HEK293 (cell line): ENCODE results near the gene ATXN2.
"Not testable (repeated sequence)": the region's sequence is repeated elsewhere in the genome, so short reads cannot be mapped to it uniquely, and the experiment has no call there.

Source experiments
- CTCF ChIA-PET: fragments of 350-600 bp; formaldehyde crosslinking; extraction: SDS; loops from one replicate; lab custom pipeline; 2021; ENCODE audit warnings: antibody characterized with exemption; lab: Yijun Ruan, JAX
- POLR2A ChIA-PET: fragments of 300-600 bp; formaldehyde crosslinking; extraction: SDS; loops from one replicate; lab custom pipeline; 2020; ENCODE audit warnings: antibody characterized with exemption, inconsistent platforms; lab: Yijun Ruan, JAX
- H3K27ac ChIP-seq: fragments of 200-500 bp; sonication (Bioruptor generic); 2 replicates; pipeline ENCODE4 v1.5.1; 2014; ENCODE audit warnings: low read depth, low read length, control low read depth, inconsistent platforms; ENCODE audit errors: extremely low read depth
- H3K36me3 ChIP-seq, 2 experiments: fragments of 200-500 bp in 1 of 2; sonication (Bioruptor generic) in 1 of 2; 1 replicate in 1 of 2; 2 replicates in 1 of 2; pipeline ENCODE4 v1.5.1; 2014 to 2017; ENCODE audit warnings: inconsistent platforms in 2 of 2, low read length in 2 of 2; ENCODE audit not compliant: control insufficient read depth in 2 of 2, insufficient read depth in 1 of 2
- H3K4me1 ChIP-seq: fragments of 200-500 bp; sonication (Bioruptor generic); 2 replicates; pipeline ENCODE4 v1.5.1; 2014; ENCODE audit warnings: mild to moderate bottlenecking, low read length, inconsistent platforms; ENCODE audit not compliant: control insufficient read depth, insufficient read depth
- H3K4me3 ChIP-seq: 2 replicates; pipeline ENCODE4 v1.5.1; 2011; ENCODE audit warnings: low read depth, mild to moderate bottlenecking, control low read depth, low read length, moderate library complexity
- H3K9me3 ChIP-seq: fragments of 200-500 bp; sonication (Bioruptor generic); 2 replicates; pipeline ENCODE4 v1.5.1; 2014; ENCODE audit warnings: low read depth, low read length, inconsistent platforms; ENCODE audit not compliant: control insufficient read depth, insufficient read depth
- HOXC10 ChIP-seq: sonication (generic); formaldehyde crosslinking; IDR thresholded peaks from 2 replicates; pipeline ENCODE4 v1.8.1; 2023; ENCODE audit warnings: mild to moderate bottlenecking, missing genetic modification reagents
- MZF1 ChIP-seq: fragments of 450-650 bp; formaldehyde crosslinking; IDR thresholded peaks from 2 replicates; pipeline ENCODE4 v1.5.1; 2017; ENCODE audit warnings: missing biosample characterization, missing genetic modification characterization, borderline replicate concordance
- PATZ1 ChIP-seq: fragments of 450-650 bp; formaldehyde crosslinking; IDR thresholded peaks from 2 replicates; pipeline ENCODE4 v1.5.1; 2016; ENCODE audit warnings: missing biosample characterization, missing genetic modification characterization
- REST ChIP-seq: fragments of 450-650 bp; formaldehyde crosslinking; IDR thresholded peaks from 2 replicates; pipeline ENCODE4 v1.5.1; 2016; ENCODE audit warnings: missing biosample characterization, missing genetic modification characterization
- SETDB1 ChIP-seq: IDR thresholded peaks from one replicate; pipeline ENCODE4 v1.6.1; 2017; ENCODE audit warnings: mild to moderate bottlenecking, low read length, moderate library complexity, mixed read lengths; ENCODE audit not compliant: insufficient read length
- SP3 ChIP-seq: fragments of 450-650 bp; formaldehyde crosslinking; IDR thresholded peaks from 2 replicates; pipeline ENCODE4 v1.5.1; 2016; ENCODE audit warnings: missing biosample characterization, missing genetic modification characterization
- ZEB2 ChIP-seq: fragments of 450-650 bp; formaldehyde crosslinking; IDR thresholded peaks from 2 replicates; pipeline ENCODE4 v1.5.1; 2016; ENCODE audit warnings: missing biosample characterization, missing genetic modification characterization
- ZFHX2 ChIP-seq: fragments of 450-650 bp; formaldehyde crosslinking; conservative IDR thresholded peaks from 2 replicates; pipeline ENCODE4 v1.5.1; 2016; ENCODE audit warnings: missing biosample characterization, missing genetic modification characterization
- ZNF132 ChIP-seq: fragments of 450-650 bp; formaldehyde crosslinking; IDR thresholded peaks from 2 replicates; pipeline ENCODE4 v1.5.1; 2017; ENCODE audit warnings: missing biosample characterization, missing genetic modification characterization, borderline replicate concordance
- ZNF148 ChIP-seq: fragments of 450-650 bp; formaldehyde crosslinking; IDR thresholded peaks from 2 replicates; pipeline ENCODE4 v1.5.0; 2017; ENCODE audit warnings: missing biosample characterization, missing genetic modification characterization, borderline replicate concordance
- ZNF157 ChIP-seq: fragments of 450-650 bp; formaldehyde crosslinking; IDR thresholded peaks from 2 replicates; pipeline ENCODE4 v1.5.1; 2016; ENCODE audit warnings: missing biosample characterization, missing genetic modification characterization
- ZNF24 ChIP-seq: fragments of 450-650 bp; formaldehyde crosslinking; IDR thresholded peaks from 2 replicates; pipeline ENCODE4 v1.5.1; 2016; ENCODE audit warnings: missing biosample characterization, missing genetic modification characterization
- ZNF350 ChIP-seq: fragments of 450-650 bp; formaldehyde crosslinking; IDR thresholded peaks from 2 replicates; pipeline ENCODE4 v1.5.0; 2017; ENCODE audit warnings: missing biosample characterization, mild to moderate bottlenecking, missing genetic modification characterization
- ZNF426 ChIP-seq: fragments of 450-650 bp; formaldehyde crosslinking; IDR thresholded peaks from 2 replicates; pipeline ENCODE4 v1.5.1; 2017; ENCODE audit warnings: missing biosample characterization, missing genetic modification characterization, mild to moderate bottlenecking, inconsistent platforms, moderate library complexity
- ZNF629 ChIP-seq: fragments of 450-650 bp; formaldehyde crosslinking; IDR thresholded peaks from 2 replicates; pipeline ENCODE4 v1.5.1; 2017; ENCODE audit warnings: missing biosample characterization, missing genetic modification characterization
- ZNF660 ChIP-seq: fragments of 450-650 bp; IDR thresholded peaks from 2 replicates; pipeline ENCODE4 v1.5.1; 2018; ENCODE audit warnings: missing biosample characterization, mild to moderate bottlenecking, missing genetic modification characterization
- ZNF777 ChIP-seq: fragments of 450-650 bp; formaldehyde crosslinking; IDR thresholded peaks from 2 replicates; pipeline ENCODE4 v1.5.1; 2017; ENCODE audit warnings: missing biosample characterization, missing genetic modification characterization, borderline replicate concordance
- ZNF843 ChIP-seq: fragments of 450-650 bp; formaldehyde crosslinking; IDR thresholded peaks from 2 replicates; pipeline ENCODE4 v1.5.1; 2016; ENCODE audit warnings: missing biosample characterization, missing genetic modification characterization
- ZSCAN5A ChIP-seq: fragments of 450-650 bp; formaldehyde crosslinking; IDR thresholded peaks from 2 replicates; pipeline ENCODE4 v1.5.1; 2016; ENCODE audit warnings: missing biosample characterization, missing genetic modification characterization
- ZXDB ChIP-seq: fragments of 450-650 bp; formaldehyde crosslinking; IDR thresholded peaks from 2 replicates; pipeline ENCODE4 v1.5.1; 2016; ENCODE audit warnings: missing biosample characterization, missing genetic modification characterization

ATXN2 gene

GRCh38 chr12:111555313-111555712, 43.8 kb downstream of the ATXN2 start:
- H3K27ac ChIP-seq, H3K4me3 ChIP-seq: not testable (repeated sequence)
- TF ChIP-seq ZSCAN5A (peak; percentile 75; the same call in 1 of the 2 replicates), SETDB1 (peak; percentile 74)
- TF ChIP-seq, all 188 proteins: peak for 2; not testable (repeated sequence) for 186
- peaks cover 11 to 17% of the 10 kb centered on the region in 2 experiments for H3K36me3 ChIP-seq
- CTCF ChIA-PET, H3K9me3 ChIP-seq, H3K4me1 ChIP-seq, POLR2A ChIA-PET: not testable (repeated sequence)

- no peaks in the 10 kb centered on the region for H3K4me1 ChIP-seq
- H3K9me3 ChIP-seq, result no peaks in the 10 kb centered on the region
- no peak for TF ChIP-seq ZNF426
- TF ChIP-seq ZNF629 (tag by site-specific recombination), result no peak
- TF ChIP-seq ZEB2 (tag by site-specific recombination), result no peak
- no peak for TF ChIP-seq ZNF24 (tag by site-specific recombination)
- TF ChIP-seq ZNF660, result no peak
- no peak for TF ChIP-seq REST (tag by site-specific recombination)
- TF ChIP-seq ZNF132 (tag by site-specific recombination), result no peak
- no peak for TF ChIP-seq ZNF777 (tag by site-specific recombination)
- no peak for TF ChIP-seq SP3 (tag by site-specific recombination)
- TF ChIP-seq ZNF148, result no peak
- no peak for TF ChIP-seq MZF1 (tag by site-specific recombination)
- no peak overlapping the region for H3K27ac ChIP-seq
- ChIA-PET CTCF (interaction anchor here (2.1 kb wide), 1 partner anchor 17 kb away, joined by 8 read pairs; no protein-coding TSS in a partner anchor), POLR2A (no interaction called here)
- H3K4me3 ChIP-seq, result no peak overlapping the region
- H3K36me3 ChIP-seq, result peaks cover 39 to 70% of the 10 kb centered on the region in 2 experiments
Observed at GRCh38 chr12:111546758-111547383, 52.2 kb downstream of the ATXN2 start.

GRCh38 chr12:111546171-111546570, 52.9 kb downstream of the ATXN2 start:
- H3K36me3 ChIP-seq, result peaks cover 37 to 67% of the 10 kb centered on the region in 2 experiments; a peak in 2 of 3 replicates
- POLR2A ChIA-PET, result no interaction called here

More at GRCh38 chr12:111546171-111546570, 52.9 kb downstream of the ATXN2 start:
- CTCF ChIA-PET, result interaction anchor here (0.7 to 2.1 kb wide), 2 partner anchors 16 to 155 kb away, joined by 6 to 8 read pairs; no protein-coding TSS in a partner anchor
- H3K9me3 ChIP-seq, result no peaks in the 10 kb centered on the region
- H3K4me3 ChIP-seq, result no peak overlapping the region
- H3K4me1 ChIP-seq, result no peaks in the 10 kb centered on the region
- TF ChIP-seq ZNF24 (tag by site-specific recombination), result no peak
- TF ChIP-seq PATZ1 (tag by site-specific recombination), result no peak
- TF ChIP-seq ZFHX2 (tag by site-specific recombination), result no peak
- TF ChIP-seq ZNF660, result no peak
- TF ChIP-seq ZNF157 (tag by site-specific recombination), result no peak
- no peak for TF ChIP-seq ZXDB
- TF ChIP-seq ZNF843, result no peak
- TF ChIP-seq HOXC10 (CRISPR knock-in tag), result no peak
- TF ChIP-seq ZNF350 (tag by site-specific recombination), result no peak
- H3K27ac ChIP-seq, result no peak overlapping the region
